GM18526 (cell line): ENCODE data around the gene CNOT2.

Source experiments
- POLR2A ChIP-seq: IDR thresholded peaks from 3 replicates; pipeline ENCODE4 v1.6.1; 2011; ENCODE audit not compliant: insufficient read length; ENCODE audit errors: extremely low read depth

CNOT2 gene

DNA sequence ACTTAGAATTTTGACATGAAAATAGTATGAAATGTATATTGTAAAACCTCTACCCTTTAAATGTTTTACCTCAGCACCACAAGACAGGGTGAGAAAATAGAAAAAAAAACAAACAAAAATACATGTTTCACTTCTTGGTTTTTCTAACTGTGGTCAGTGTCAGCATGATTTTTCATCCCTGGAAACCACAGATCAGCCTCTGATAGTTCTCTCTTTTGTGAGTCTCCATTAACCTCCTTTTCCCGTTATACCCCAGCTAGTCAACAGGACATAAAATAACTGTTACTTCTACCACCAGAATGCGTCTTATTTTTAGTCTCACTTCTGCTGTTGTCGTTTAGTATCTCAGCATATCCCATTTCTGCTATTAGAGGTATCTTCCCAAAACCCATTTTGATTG is 74.5 kb downstream of the CNOT2 start:
- no peak for TF ChIP-seq POLR2A

DNA sequence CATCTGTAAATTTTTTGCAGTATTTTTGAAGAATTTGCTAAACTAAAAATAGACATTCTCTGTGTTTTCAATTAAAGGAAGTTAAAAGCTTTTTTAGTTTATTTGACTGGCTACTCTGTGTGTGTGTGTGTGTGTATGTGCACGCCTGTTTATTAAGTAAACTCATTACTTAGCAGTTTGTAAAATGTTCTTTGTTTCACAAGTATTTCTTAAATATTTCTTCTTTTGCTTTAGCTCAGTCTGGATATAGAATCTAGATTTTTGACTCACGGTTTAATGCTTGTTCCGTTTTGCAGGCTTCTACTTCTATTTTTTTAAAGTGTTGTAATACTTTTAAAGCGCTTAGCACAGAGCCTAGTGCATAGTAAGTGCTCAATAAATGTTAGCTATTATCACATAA is 76.4 kb downstream of the CNOT2 start:
- no peak for TF ChIP-seq POLR2A

- no peak for TF ChIP-seq POLR2A
Observed at GRCh38 chr12:70321191-70321590, 78.0 kb downstream of the CNOT2 start.

DNA sequence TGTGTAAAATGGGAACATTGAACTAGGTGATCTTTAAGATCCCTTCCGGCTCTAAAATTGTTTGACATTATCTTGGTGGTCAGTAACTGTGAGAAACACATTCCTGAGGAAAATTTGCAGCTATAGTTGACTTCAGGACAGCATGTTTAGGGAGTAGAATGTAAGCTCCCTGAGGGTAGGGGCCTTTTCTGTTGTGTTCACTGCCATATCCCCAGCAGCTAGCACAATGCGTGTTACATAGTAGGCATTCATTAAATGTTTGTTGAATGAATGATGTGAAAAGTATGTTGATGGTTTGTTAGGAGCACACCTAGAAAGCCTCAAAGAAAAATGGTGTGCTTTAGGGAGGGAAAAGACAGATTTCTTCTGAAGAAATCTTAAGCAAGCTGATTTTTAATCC is 84.3 kb downstream of the CNOT2 start:
- no peak for TF ChIP-seq POLR2A

GRCh38 chr12:70329728-70330127 is 86.5 kb downstream of the CNOT2 start:
- no peak for TF ChIP-seq POLR2A

DNA sequence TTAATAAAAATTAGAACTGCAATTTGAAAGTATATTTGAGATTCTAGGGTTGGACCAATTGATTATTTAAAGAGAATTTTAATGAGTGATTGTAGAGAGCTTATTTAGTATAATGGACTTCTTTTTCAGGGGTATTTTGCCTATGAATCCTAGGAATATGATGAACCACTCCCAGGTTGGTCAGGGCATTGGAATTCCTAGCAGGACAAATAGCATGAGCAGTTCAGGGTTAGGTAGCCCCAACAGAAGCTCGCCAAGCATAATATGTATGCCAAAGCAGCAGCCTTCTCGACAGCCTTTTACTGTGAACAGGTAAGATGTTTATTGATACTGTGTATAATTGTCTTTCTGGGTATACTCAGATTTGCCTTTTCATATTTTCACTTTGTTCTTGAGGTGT is 86.9 kb downstream of the CNOT2 start:
- TF ChIP-seq POLR2A, result no peak

DNA sequence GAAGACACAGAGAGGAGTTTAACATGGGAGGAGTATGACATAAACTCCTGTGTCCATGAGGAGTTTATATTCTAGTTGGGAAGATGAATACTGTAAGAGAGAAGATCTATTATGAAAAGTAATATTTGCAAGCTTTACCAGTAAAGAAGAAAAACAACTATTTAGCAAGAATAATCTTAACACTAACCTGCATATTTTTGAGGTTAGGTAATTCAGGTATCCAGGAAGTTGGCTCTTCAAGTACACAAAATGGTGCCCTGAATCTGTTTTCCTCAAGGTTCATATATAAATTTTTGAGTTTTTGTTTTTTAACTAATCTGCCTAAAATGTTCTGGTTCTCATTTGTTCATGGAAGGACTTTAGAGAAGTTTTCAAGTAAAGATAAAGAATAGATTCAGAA is 89.0 kb downstream of the CNOT2 start:
- TF ChIP-seq POLR2A, result no peak

GRCh38 chr12:70334742-70335141 is 91.5 kb downstream of the CNOT2 start:
- TF ChIP-seq POLR2A, result no peak

GRCh38 chr12:70338531-70338930 is 95.3 kb downstream of the CNOT2 start:
- TF ChIP-seq POLR2A, result no peak

DNA sequence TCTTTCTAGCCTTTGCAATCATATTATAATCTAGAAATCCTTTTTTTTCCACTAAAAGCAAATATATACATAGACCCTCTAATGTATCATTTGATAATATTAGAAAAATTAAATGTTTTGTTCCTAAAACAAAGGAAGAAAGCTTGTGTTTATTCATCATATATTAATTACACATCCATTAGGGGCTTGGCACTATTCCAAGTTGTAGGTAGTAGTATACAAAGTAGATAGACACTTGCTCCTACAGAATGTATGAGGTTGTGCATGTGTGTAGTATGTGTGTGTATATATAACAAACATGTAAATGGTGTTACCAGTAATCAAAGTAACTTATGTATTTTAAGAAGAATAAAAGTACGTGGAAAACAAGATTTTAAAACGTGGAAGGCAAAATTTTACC is 107.8 kb downstream of the CNOT2 start:
- TF ChIP-seq POLR2A, result no peak

- no peak for TF ChIP-seq POLR2A
Observed at GRCh38 chr12:70353780-70354660, 110.8 kb downstream of the CNOT2 start.

DNA sequence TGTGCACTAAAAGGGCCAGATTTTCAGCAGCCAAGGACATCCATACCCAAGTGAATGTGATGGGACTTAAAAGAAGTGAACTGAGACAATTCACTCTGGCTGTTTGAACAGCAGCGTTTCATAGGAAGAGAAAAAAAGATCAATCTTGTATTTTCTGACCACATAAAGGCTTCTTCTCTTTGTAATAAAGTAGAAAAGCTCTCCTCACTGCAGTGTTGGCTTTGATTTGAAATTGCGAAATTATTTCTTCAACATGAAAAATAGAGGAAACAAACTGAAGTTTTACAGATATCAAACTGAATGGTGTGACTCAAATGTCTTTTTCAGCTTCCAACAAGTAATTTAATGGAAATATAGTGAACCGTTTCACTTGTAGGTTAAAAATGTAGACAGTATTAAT is 111.6 kb downstream of the CNOT2 start:
- no peak for TF ChIP-seq POLR2A

- TF ChIP-seq POLR2A, result no peak
Observed at GRCh38 chr12:70355972-70356371, 112.7 kb downstream of the CNOT2 start.

DNA sequence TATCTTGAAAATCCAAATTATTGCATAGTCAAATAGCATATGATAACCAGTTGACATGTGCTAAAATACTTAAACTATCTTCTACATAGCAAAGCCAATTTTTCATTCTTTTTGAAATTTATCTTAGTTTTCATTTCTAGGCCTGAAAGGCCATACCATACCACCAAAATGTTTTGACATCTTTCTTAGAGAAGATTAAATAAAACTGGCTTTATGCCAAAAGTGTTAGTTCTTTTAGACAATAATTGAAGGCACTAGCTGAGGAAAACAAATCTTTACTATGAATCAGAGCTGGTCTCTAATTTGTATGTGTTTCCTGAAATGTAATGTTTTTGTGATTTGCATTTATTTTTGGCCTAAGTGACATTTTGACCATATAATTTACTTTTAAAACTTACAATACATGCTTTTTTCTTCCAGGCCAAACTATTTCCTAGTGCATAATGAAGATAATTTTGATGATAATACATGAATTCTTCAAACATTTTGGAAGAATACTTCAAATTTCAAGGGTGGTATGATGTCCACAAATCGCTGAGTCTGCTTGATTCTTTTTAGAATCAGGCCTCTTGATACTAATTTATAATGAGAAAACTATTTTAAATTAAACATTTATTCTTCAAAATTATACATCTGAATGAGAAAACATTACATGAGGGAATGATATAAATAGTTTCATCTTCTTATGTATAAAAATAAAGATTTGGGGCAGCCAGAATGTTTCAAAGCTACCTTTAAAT is 116.4 kb downstream of the CNOT2 start:
- no peak for TF ChIP-seq POLR2A

- no peak for TF ChIP-seq POLR2A
Observed at GRCh38 chr12:70360218-70360617, 117.0 kb downstream of the CNOT2 start.

GRCh38 chr12:70364695-70365397 is 121.6 kb downstream of the CNOT2 start:
- TF ChIP-seq POLR2A, result no peak
